Rectal smooth muscle tissue (tissue), 1 donor: Measurements from ENCODE around the gene SLC39A13.

Source experiments
- H3K27ac ChIP-seq: one replicate; pipeline ENCODE4 v1.7.0; 2013; ENCODE audit warnings: low read depth, low read length, inconsistent platforms
- H3K27me3 ChIP-seq: one replicate; pipeline ENCODE4 v1.7.0; 2013; ENCODE audit warnings: low read length; ENCODE audit not compliant: control insufficient read depth, insufficient read depth
- H3K36me3 ChIP-seq: one replicate; pipeline ENCODE4 v1.7.0; 2013; ENCODE audit warnings: low read length; ENCODE audit not compliant: control insufficient read depth, insufficient read depth
- H3K4me1 ChIP-seq: one replicate; pipeline ENCODE4 v1.7.0; 2013; ENCODE audit warnings: low read length; ENCODE audit not compliant: control insufficient read depth, insufficient read depth
- H3K4me3 ChIP-seq: one replicate; pipeline ENCODE4 v1.7.0; 2013; ENCODE audit warnings: low read length
- H3K9ac ChIP-seq: one replicate; pipeline ENCODE4 v1.7.0; 2013; ENCODE audit warnings: low read length

SLC39A13 gene

DNA sequence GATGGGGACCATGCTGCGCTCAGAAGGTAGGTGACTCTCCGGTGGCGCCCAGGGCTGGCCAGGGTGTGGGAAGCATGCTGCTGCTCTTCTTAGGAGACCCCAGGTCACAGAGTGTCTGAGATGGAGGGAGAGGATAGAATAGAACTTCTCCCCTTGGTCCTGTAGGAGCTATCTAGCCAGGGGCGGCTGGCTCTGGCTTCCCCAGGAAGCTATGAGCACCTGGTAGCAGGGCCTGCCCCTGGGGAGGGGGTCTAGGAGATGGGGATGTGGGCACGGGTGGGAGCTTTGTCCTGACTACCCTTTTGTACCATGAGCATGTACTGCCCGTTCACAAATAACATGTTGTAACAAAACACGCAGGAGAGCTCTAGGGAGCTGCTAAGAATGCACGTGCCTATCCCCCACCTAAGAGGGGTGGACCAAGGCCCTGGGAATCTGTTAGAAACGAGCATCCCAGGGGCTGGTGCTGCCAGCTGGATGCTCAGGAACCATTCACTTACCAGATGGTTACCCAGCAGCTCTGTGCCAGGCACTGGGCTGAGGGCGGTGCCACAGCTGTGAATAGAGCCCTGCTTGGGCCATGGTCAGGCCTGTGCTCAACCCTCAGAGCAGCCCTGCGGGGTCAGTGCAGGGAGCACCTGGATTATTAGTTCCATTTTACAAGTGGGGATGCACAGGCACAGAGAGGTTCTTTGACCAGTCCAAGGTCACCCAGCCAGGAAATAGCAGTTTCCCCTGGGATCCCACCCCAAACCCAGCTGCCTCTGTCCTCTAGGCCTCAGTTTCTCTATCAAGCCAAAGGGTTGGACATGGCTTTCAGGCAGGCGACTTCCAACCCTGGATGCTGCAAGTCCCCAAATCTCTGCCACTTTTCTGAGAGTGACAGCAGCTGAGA is 2.2 kb downstream of the SLC39A13 start:
- no peak overlapping the region for H3K9ac ChIP-seq
- H3K4me3 ChIP-seq, result no peak overlapping the region
- H3K27ac ChIP-seq, result no peak overlapping the region

DNA sequence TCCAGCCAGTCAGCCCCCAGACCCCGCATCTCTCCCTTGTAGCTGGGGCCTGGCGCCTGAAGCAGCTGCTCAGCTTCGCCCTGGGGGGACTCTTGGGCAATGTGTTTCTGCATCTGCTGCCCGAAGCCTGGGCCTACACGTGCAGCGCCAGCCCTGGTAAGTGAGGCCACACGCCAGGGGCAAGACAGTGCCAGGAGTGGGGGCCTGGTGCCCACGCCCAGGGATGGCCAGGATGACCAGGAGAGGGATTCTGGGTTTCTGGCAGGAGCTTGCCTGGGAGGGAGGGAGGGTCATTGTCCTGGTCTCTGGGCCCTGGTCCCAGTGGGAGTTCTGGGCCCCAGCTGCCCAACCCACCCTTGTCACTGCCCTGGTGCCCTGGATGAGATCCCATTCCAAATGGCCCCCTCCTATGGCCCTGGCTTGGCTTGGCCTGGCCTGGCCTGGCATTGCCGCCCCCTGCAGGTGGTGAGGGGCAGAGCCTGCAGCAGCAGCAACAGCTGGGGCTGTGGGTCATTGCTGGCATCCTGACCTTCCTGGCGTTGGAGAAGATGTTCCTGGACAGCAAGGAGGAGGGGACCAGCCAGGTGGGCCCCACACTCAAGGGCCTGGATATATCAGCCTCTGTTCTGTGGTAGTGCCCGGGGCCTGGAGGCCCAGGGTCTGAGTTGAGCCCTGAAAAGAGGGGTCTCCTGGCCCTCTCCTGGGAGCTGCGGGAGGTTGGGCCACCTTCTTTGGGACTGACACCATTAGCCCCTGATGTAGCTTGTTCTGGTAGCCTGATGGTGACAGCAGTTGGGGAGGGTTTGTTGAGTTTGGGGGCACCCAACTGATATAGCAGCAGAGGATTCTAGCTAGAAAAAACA is 3.7 kb downstream of the SLC39A13 start:
- no peak overlapping the region for H3K27ac ChIP-seq
- peaks cover 29% of the 10 kb centered on the region for H3K4me1 ChIP-seq
- peaks cover 8% of the 10 kb centered on the region for H3K36me3 ChIP-seq

More for the DNA sequence above, 2.2 kb downstream of the SLC39A13 start:
- Histone ChIP-seq H3K4me1 (peaks cover 20% of the 10 kb centered on the region), H3K36me3 (peaks cover 8% of the 10 kb centered on the region), H3K27me3 (no peaks in the 10 kb centered on the region)

DNA sequence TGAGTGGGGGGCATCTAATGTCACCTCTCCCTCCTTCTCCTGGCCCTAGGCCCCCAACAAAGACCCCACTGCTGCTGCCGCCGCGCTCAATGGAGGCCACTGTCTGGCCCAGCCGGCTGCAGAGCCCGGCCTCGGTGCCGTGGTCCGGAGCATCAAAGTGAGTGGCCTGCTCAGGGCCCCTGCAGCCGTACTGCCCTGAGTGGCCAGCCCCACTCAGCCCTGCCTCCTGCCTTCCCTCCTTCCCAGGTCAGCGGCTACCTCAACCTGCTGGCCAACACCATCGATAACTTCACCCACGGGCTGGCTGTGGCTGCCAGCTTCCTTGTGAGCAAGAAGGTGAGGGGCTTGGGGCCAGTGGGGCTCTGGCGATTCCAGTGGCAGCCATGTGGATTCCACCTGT is 5.0 kb downstream of the SLC39A13 start:
- Histone ChIP-seq H3K9ac (no peak overlapping the region), H3K4me3 (no peak overlapping the region), H3K27ac (no peak overlapping the region), H3K27me3 (no peaks in the 10 kb centered on the region), H3K4me1 (peaks cover 23% of the 10 kb centered on the region), H3K36me3 (peaks cover 14% of the 10 kb centered on the region)

More for the DNA sequence above, 3.7 kb downstream of the SLC39A13 start:
- no peaks in the 10 kb centered on the region for H3K27me3 ChIP-seq
- no peak overlapping the region for H3K4me3 ChIP-seq
- no peak overlapping the region for H3K9ac ChIP-seq

DNA sequence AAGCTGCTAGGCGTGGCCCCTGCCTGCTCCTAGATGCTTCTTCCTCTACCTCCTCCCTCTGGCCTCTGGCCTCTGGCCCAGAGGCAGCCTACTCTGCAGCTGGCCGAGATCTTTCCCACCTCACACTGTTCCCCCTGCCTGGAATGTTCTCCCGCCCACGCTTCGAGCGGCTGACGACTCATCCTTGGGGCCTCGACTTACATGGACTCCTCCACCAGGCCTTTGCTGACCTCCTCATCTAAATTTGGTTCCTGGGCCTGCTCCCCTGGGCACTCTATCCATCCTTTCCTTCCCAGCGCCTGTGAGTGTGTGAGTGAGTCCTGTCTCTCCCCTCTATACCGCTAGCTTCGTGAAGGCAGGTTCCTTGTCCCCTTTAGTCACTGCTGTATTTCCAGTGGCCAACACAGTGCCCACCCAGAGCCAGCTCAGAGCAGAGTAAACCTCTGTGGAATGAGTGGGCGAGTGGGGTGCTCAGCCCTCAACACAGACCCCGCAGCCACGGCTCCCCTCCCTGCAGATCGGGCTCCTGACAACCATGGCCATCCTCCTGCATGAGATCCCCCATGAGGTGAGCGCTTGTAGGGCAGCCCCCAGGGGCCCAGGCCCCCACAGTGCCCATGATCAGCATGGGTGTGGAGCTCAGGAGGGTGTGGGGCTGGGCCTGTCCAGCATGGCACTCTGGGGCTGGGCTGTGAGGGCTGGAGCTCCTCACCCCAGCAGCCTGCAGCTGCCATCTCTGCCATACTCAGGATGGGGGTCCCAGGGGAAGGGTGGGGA is 5.7 kb downstream of the SLC39A13 start:
- Histone ChIP-seq H3K27ac (peak overlapping the region; percentile 28), H3K9ac (no peak overlapping the region), H3K4me1 (peaks cover 22% of the 10 kb centered on the region), H3K27me3 (no peaks in the 10 kb centered on the region), H3K36me3 (peaks cover 21% of the 10 kb centered on the region), H3K4me3 (no peak overlapping the region)

DNA sequence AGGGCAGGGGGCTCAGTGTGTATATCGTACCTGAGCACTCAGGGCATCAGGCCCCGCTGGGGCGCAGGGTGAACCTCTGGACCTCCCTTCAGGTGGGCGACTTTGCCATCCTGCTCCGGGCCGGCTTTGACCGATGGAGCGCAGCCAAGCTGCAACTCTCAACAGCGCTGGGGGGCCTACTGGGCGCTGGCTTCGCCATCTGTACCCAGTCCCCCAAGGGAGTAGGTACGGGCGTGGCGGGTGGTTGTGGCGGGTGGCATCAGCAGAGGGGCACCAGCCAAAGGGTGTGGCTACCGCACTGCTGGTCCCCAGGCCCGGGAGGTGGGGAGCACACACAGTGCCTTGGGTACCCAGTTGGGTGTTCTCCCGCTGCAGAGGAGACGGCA is 6.3 kb downstream of the SLC39A13 start:
- Histone ChIP-seq H3K4me3 (no peak overlapping the region), H3K9ac (no peak overlapping the region), H3K27ac (no peak overlapping the region), H3K4me1 (peaks cover 16% of the 10 kb centered on the region), H3K27me3 (no peaks in the 10 kb centered on the region), H3K36me3 (peaks cover 25% of the 10 kb centered on the region)

DNA sequence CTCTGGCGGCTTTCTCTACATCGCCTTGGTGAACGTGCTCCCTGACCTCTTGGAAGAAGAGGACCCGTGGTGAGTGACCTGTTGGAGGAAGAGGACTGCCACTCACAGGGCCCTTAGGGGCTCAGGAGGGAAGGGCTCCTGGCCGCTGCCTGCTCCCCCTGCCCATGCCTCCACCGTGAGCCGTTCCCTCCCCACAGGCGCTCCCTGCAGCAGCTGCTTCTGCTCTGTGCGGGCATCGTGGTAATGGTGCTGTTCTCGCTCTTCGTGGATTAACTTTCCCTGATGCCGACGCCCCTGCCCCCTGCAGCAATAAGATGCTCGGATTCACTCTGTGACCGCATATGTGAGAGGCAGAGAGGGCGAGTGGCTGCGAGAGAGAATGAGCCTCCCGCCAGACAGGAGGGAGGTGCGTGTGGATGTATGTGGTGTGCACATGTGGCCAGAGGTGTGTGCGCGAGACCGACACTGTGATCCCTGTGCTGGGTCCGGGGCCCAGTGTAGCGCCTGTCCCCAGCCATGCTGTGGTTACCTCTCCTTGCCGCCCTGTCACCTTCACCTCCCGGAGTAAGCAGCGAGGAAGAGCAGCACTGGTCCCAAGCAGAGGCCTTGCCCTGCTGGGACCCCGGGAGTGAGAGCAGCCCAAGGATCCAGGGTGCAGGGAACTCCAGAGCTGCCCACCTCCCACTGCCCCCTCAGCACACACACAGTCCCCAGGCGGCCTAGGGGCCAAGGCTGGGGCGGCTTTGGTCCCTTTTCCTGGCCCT is 6.9 kb downstream of the SLC39A13 start:
- Histone ChIP-seq H3K27me3 (no peaks in the 10 kb centered on the region), H3K36me3 (peaks cover 31% of the 10 kb centered on the region), H3K4me3 (no peak overlapping the region), H3K9ac (no peak overlapping the region), H3K27ac (peak overlapping the region; percentile 87), H3K4me1 (peaks cover 12% of the 10 kb centered on the region)

DNA sequence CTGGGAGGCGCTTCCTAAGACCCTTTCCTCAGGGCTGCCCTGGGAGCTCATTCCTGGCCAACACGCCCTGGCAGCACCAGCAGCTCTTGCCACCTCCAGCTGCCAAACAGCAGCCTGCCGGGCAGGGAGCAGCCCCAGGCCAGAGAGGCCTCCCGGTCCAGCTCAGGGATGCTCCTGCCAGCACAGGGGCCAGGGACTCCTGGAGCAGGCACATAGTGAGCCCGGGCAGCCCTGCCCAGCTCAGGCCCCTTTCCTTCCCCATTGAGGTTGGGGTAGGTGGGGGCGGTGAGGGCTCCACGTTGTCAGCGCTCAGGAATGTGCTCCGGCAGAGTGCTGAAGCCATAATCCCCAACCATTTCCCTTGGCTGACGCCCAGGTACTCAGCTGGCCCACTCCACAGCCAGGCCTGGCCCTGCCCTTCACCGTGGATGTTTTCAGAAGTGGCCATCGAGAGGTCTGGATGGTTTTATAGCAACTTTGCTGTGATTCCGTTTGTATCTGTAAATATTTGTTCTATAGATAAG is 7.6 kb downstream of the SLC39A13 start:
- Histone ChIP-seq H3K27me3 (no peaks in the 10 kb centered on the region), H3K9ac (no peak overlapping the region), H3K4me1 (peaks cover 12% of the 10 kb centered on the region), H3K27ac (peak overlapping the region; percentile 87), H3K36me3 (peaks cover 35% of the 10 kb centered on the region), H3K4me3 (peak overlapping the region; percentile 12)

DNA sequence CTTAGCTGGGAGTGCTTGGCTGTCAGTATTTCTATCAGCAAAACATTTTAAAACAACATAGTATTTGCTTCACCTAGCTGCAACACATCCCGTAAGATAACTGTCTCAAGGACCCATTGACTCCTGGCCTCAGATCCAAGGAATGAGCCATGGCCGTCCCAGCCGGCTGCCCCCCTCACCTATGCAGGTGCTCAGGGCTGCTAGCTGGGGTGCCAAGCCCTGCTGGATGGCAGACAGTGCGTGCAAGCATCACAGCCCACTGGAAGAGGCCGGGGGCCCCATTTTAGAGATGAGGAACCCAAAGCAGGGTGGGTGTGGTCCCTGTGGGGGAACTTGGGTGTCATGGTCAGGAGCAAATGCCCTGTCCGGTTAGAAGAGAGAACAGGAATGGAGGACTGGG is 9.3 kb downstream of the SLC39A13 start:
- Histone ChIP-seq H3K9ac (no peak overlapping the region), H3K4me1 (peaks cover 12% of the 10 kb centered on the region), H3K4me3 (no peak overlapping the region), H3K36me3 (peaks cover 39% of the 10 kb centered on the region), H3K27me3 (no peaks in the 10 kb centered on the region), H3K27ac (no peak overlapping the region)

DNA sequence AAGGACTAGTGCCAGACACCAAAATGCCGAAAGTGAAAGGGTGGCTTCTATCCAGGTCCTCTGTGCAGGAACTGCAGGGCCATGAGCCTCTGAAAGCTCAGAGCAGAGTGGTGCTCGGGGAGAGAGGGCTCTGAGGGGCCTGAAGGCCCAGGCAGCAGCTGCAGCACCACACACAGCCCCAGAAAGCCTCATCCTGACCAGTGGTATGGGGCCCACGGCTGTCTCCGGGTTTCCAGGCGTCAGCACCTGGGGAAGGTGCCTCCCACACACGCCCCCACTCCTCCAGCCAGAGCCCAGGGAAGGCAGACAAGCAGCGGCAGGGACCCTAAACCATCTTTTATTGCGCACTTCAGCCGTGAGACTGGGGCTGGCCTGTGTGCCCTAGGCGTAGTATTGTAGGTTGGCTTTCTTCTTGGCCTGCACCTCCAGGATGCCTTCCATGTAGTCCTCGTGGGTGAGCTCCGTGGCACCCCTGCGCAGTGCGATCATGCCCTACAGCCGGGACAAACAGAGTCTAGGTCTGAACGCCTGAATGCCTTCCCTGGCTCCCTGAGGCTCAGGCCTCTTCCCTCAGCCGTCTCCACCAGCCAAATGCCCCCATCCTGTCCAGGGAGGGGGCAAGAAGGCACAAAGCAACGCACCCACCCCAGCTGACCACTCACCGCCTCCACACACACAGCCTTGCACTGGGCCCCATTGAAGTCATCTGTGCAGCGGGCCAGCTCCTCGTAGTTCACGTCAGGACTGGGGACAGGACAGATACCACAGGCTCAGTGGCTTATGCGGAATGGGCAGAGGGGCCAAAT is 10.3 kb downstream of the SLC39A13 start:
- Histone ChIP-seq H3K27ac (no peak overlapping the region), H3K4me1 (peaks cover 12% of the 10 kb centered on the region), H3K9ac (no peak overlapping the region), H3K27me3 (no peaks in the 10 kb centered on the region), H3K36me3 (peaks cover 44% of the 10 kb centered on the region), H3K4me3 (no peak overlapping the region)

DNA sequence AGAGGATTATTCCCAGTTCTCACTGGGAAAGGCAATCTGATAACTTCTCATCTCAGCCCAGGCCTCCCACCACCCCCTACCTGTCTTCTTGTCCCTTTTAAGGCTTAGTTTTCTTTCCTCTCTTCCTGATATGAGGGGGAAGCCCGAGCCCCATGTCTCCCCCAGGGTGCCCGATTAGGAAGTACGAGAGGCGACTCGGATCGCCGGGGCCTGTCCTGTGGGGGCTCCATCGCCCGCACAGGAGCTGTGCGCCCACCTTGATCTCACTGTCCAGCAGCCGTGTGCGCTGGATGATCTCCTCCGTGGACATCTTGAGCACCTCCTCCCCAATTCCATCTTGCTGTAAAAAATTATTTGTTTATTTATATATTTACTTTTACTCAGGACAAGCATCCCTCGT is 17.2 kb downstream of the SLC39A13 start:
- peaks cover 11% of the 10 kb centered on the region for H3K4me1 ChIP-seq
- H3K9ac ChIP-seq, result peak overlapping the region; percentile 93
- peaks cover 21% of the 10 kb centered on the region for H3K36me3 ChIP-seq
- H3K27me3 ChIP-seq, result no peaks in the 10 kb centered on the region
- peak overlapping the region; percentile 34 for H3K27ac ChIP-seq
- H3K4me3 ChIP-seq, result peak overlapping the region; percentile 97
